Cardiac septum (tissue), 1 donor: Measurements from ENCODE around the gene NFATC1. TPM values are rescaled to one million over a fixed set of nuclear protein-coding genes. Genes with fewer than 3 reads are reported as not detected.

Experiments
- DNase-seq: peaks from one replicate; pipeline ENCODE4 v3.0.0-alpha.2; 2020; ENCODE audit warnings: low spot score
- intact Hi-C: fragments of 100-400 bp; cut with DNase I; formaldehyde crosslinking; loops from one replicate; pipeline ENCODE4 v1.14.0; 2022
- total RNA-seq: library from RNA; stranded (reverse); fragmentation: NEBNext Ultra II Directional; extraction: Animal tissue kit (Norgen Biotek cat#: 25700); gene quantifications from one replicate; pipeline ENCODE4 v1.2.1, GENCODE V29; 2021
- donor health status: DM: no; HTN: no; CAD: no.

NFATC1 gene
- total RNA-seq, 1 donor from 2014 or later, result 16.4 TPM

GRCh38 chr18:79385708-79386341, 9.9 kb upstream of the NFATC1 start:
- intact Hi-C loops, result loop anchor here (10.0 kb wide), 1 partner anchor 559 kb away; no protein-coding TSS in a partner anchor
- DNase-seq, result peak; percentile 65

GRCh38 chr18:79386547-79386946, 9.2 kb upstream of the NFATC1 start:
- intact Hi-C loops, result loop anchor here (10.0 kb wide), 1 partner anchor 558 kb away; no protein-coding TSS in a partner anchor
- DNase-seq, result peak; percentile 58

DNA sequence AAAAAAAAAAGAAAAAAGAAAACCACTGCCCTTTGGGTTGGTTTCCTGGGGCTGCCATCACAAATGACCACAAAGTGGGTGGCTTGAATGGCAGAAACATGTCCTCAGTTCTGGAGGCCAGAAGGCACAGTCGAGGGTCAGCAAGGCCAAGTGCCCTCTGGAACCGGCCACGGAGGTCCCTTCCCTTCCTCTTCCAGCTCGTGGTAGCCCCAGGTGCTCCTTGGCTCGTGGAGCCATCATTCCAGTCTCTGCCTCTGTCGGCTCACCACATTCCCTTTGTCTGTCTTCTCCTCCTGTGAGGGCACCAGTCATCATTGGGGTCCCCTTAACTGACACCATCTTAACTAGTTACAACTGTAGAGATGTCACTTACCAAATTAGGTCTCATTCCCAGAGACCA, 8.5 kb upstream of the NFATC1 start:
- peak; percentile 47 for DNase-seq
- intact Hi-C loops, result loop anchor here (10.0 kb wide), 1 partner anchor 558 kb away; no protein-coding TSS in a partner anchor

DNA sequence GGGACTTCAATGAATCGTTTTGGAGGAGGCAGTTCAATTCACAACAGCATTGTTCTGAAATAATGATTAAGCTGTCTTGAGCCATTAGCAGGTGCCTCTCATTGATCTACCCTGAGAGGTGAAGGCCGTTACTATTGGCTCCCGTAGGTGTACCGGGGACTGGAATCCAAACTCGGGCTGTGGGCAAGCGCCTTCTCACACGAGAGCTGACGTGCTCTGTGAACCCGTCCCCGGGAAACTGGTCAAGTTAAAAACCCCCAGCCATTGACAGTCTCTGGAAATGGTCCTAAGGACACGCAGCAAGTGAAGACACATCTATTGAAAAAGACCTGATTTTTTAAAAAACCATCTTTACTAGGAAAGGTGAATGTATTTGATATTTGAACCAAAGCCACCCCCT, 8.1 kb upstream of the NFATC1 start:
- peak; percentile 41 for DNase-seq
- intact Hi-C loops, result loop anchor here (10.0 kb wide), 1 partner anchor 557 kb away; no protein-coding TSS in a partner anchor

DNA sequence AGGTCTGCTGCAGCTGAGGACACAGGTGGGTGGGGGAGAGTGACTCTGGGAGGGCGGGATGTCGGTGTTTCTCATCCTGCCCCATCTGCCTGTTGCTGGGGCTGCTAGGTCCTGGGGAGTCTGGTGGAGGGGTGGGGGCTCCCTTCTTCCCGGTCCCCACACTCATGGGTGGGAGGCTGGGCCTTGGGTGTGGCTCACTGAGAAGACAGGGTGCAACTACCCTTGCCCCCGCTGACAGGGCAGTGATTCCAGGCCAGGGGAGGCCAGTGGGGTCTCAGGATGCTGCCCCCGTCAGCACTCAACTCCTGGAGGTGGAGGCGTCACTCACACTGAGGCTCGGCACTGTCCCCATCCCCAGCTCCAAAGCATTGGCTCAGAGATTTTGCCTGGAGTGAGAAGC, 7.7 kb upstream of the NFATC1 start:
- intact Hi-C loops, result loop anchor here (10.0 kb wide), 1 partner anchor 557 kb away; no protein-coding TSS in a partner anchor
- DNase-seq, result peak; percentile 27

DNA sequence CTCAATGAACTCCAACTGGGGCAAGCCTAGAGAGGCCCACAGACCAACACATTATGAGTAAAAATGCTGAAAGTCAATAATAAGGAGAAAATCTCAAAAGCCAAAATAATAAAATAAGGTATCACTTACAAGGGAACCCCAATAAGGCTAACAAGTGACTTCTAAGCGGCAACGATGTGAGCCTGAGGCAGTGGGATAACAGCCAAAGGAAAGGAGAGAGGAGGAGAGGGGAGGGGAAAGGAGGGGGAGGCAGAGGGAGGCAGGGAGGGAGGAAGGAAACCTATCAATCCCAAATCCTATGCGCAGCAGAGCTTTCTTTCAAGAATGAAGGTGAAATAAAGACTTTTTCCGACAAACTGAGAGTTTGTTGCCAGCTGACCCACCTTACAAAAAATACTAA, 6.0 kb upstream of the NFATC1 start:
- intact Hi-C loops, result loop anchor here (10.0 kb wide), 1 partner anchor 555 kb away; no protein-coding TSS in a partner anchor
- no peak for DNase-seq

GRCh38 chr18:79392226-79392625, 3.5 kb upstream of the NFATC1 start:
- no peak for DNase-seq
- intact Hi-C loops, result no loop called here

GRCh38 chr18:79393181-79393634, 2.5 kb upstream of the NFATC1 start:
- intact Hi-C loops, result no loop called here
- DNase-seq, result no peak

DNA sequence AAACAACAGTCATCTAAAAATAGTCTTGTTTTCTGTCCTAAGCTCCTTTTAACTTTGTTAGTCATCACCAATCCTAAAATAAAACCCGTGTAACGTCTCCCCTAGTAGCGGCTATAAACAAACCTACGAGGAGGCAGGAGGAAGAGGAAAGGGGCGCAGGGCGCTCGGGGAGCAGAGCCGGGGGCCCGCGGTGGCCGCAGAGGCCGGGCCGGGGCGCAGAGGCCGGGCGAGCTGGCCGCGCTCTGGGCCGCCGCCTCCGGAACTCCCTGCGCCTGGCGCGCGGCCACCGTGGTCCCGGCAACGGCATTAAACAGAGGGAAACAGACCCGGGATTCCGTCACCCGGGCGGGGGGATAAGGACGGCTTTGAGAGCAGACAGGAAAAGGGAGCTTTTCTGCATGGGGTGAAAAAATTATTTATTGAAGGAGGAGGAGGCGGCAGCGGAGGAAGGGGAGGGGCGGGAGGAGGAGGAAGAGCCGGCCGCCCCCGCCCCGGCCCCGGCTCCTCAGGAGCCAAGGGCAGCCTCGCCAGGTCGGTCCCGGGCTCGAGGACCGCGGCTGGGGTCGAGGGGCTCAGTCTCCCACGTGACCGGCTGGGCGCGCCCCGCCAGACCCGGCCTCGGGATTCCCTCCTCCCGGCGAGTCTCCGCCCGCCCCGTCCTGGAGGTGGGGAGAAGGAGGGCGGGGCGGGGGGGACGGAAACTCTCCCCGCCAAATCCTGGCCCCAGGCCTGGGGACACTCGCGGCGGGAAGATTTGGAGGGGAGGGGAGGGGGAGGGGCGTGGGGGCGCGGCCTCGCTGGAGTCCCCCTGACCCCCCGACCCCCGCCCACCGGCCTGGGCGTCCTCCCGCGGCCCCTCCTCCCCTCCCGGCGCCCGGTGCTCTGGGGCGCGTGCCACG, 1.8 kb upstream of the NFATC1 start:
- peak; percentile 92 for DNase-seq
- intact Hi-C loops, result no loop called here

- no peak for DNase-seq
- intact Hi-C loops, result loop anchor here (5.0 kb wide), 2 partner anchors 133 to 193 kb away; no protein-coding TSS in a partner anchor
Observed at GRCh38 chr18:79394534-79395307, 1.0 kb upstream of the NFATC1 start.

DNA sequence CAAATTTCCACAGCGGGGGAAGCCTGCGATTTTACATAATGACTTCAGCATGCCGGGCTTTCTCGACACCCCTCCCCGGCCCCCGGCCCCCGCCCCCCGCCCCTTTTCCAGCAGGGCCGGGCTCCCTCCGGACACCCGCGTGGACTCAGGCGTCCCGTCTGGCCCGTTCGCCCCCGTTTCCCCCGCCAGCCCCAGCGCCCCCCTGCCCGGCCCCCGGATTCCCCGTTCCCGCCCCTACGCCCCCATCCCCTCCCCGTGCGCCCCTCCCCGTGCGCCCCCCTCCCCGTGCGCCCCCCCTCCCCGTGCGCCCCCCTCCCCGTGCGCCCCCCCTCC, 456 bp upstream of the NFATC1 start:
- no peak for DNase-seq
- intact Hi-C loops, result loop anchor here (5.0 kb wide), 2 partner anchors 132 to 192 kb away; no protein-coding TSS in a partner anchor

GRCh38 chr18:79396431-79397246, 909 bp downstream of the NFATC1 start:
- intact Hi-C loops, result loop anchor here (2.0 to 5.0 kb wide), 3 partner anchors 112 to 191 kb away; no protein-coding TSS in a partner anchor
- no peak for DNase-seq

- no peak for DNase-seq
- intact Hi-C loops, result loop anchor here (2.0 to 5.0 kb wide), 3 partner anchors 111 to 190 kb away; no protein-coding TSS in a partner anchor
Observed at GRCh38 chr18:79397247-79397829, 1.6 kb downstream of the NFATC1 start.

DNA sequence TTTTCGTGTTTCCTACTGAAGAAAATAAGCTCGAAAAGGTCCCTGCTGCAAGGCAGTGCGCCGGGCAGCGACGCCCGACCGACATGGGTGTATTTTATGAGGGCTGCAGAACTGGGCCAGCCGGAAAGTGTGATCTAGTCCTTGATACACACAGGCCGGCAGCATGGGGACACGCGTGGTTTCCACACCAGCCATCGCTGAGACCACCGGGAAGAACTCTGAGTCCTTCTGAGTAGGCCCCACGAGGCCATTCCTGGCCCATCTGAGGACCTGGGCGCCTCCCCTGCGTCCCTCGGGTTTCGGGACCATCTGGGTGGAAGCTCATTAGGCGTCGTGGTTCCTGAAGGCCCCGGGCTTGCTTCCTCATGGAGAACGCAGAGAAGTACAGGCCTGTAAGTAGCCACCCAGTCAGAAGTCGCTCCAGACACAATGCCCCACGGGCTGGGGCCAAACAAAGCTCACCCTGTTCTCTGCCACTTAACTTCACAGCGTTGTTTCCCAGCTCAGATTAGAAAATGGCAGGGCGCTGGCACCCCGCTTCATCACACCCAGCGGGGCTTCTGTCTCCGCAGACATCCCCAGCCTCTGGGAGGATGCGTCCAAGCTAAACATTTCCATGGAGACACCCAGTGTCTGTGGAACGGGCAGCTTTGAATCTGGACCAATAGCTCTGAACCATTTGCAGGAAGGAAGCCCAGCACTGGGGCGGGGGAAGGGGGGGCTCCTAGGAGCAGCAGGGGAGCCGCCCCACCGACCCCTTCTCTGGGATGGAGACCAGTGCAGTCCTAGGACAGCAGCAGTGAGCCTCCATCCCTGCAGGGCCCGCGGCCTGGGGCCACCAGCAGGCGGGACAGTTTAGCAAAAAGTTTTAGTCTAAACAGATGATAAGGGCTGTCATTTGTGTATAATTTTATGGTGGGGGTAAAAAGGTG, 2.4 kb downstream of the NFATC1 start:
- intact Hi-C loops, result loop anchor here (2.0 to 5.0 kb wide), 3 partner anchors 111 to 189 kb away; no protein-coding TSS in a partner anchor

GRCh38 chr18:79399275-79400081, 3.7 kb downstream of the NFATC1 start:
- DNase-seq, result no peak
- intact Hi-C loops, result loop anchor here (2.0 to 5.0 kb wide), 3 partner anchors 59 to 188 kb away; no protein-coding TSS in a partner anchor

More for the DNA sequence above, 2.4 kb downstream of the NFATC1 start:
- no peak for DNase-seq

DNA sequence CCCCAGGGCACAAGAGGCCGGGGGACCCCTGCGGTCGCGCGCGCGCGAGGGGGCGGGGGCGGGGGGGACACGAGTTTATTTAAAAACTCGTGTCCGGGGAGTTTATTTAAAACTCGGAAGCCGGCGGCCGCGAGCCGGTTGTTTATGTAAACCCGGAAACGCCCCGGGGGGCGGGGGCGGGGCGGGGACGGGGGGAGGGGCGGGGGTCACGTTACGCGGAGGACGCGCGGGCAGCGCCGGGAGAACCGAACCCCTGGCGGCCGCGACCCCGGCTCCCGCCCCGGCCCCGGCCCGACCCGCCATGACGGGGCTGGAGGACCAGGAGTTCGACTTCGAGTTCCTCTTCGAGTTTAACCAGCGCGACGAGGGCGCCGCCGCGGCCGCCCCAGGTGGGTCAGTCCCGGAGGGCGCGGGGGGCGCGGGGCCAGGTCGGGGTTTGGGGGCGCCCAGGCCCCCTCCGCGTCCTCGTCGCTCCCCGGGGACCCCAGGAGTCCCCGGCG, 4.4 kb downstream of the NFATC1 start:
- DNase-seq, result no peak
- intact Hi-C loops, result loop anchor here (2.0 kb wide), 1 partner anchor 59 kb away; no protein-coding TSS in a partner anchor
